WTC11 (cell line): ENCODE data around the gene SKIC8. TPM values are rescaled to one million over a fixed set of nuclear protein-coding genes. Genes with fewer than 3 reads are reported as not detected.
"Not testable (repeated sequence)": the region's sequence is repeated elsewhere in the genome, so short reads cannot be mapped to it uniquely, and the experiment has no call there.

Experiments
- ATAC-seq: fragments of 200-7000 bp; cut with Tn5 transposase; 2 replicates; pipeline ENCODE4 v1.10.0; 2021; ENCODE audit warnings: mild to moderate bottlenecking, moderate library complexity
- CTCF ChIA-PET: fragments of 300-600 bp; sonication (Branson Sonifier 250); formaldehyde crosslinking; loops from one replicate; lab custom pipeline; 2021; ENCODE audit warnings: antibody characterized with exemption; lab: Charles Lee
- POLR2A ChIA-PET: fragments of 350-600 bp; sonication (Branson Sonifier 250); formaldehyde crosslinking; loops from one replicate; lab custom pipeline; 2021; ENCODE audit warnings: antibody characterized with exemption; lab: Charles Lee
- DNase-seq: peaks from one replicate; pipeline ENCODE4 v3.0.0; 2021; ENCODE audit warnings: low spot score
- H3K27ac Mint-ChIP-seq: 2 replicates; pipeline ENCODE4 v1.8.0; 2021; ENCODE audit warnings: mixed read lengths
- H3K27me3 Mint-ChIP-seq: 2 replicates; pipeline ENCODE4 v1.8.0; 2021; ENCODE audit warnings: low read depth, mild to moderate bottlenecking, moderate library complexity, mixed read lengths
- H3K36me3 Mint-ChIP-seq: 2 replicates; pipeline ENCODE4 v1.8.0; 2021; ENCODE audit warnings: mixed read lengths
- H3K4me1 Mint-ChIP-seq: 2 replicates; pipeline ENCODE4 v1.8.0; 2022; ENCODE audit warnings: mixed read lengths
- H3K4me3 Mint-ChIP-seq: 2 replicates; pipeline ENCODE4 v1.8.0; 2021; ENCODE audit warnings: mild to moderate bottlenecking, moderate library complexity, mixed read lengths
- H3K9me3 Mint-ChIP-seq: 2 replicates; pipeline ENCODE4 v1.8.0; 2021; ENCODE audit warnings: mixed read lengths
- NR3C1 ChIP-seq: sonication (generic); formaldehyde crosslinking; conservative IDR thresholded peaks from 2 replicates; pipeline ENCODE4 v1.8.1; 2023; ENCODE audit warnings: low read depth, mild to moderate bottlenecking, missing genetic modification reagents
- SMAD3 ChIP-seq: sonication (generic); formaldehyde crosslinking; IDR thresholded peaks from 2 replicates; pipeline ENCODE4 v1.8.0; 2022; ENCODE audit warnings: missing genetic modification reagents, mild to moderate bottlenecking, borderline replicate concordance
- TEAD4 ChIP-seq: sonication (generic); formaldehyde crosslinking; IDR thresholded peaks from 2 replicates; pipeline ENCODE4 v1.8.0; 2022; ENCODE audit warnings: mild to moderate bottlenecking, missing genetic modification reagents
- total RNA-seq: library from RNA; stranded (reverse); gene quantifications from 3 replicates; pipeline ENCODE4 v1.2.3, GENCODE V29; 2021
- TF ChIP-seq, protein P1 (sequence below): sonication (generic); formaldehyde crosslinking; IDR thresholded peaks from 2 replicates; pipeline ENCODE4 v1.8.1; 2023; ENCODE audit warnings: mild to moderate bottlenecking, missing genetic modification reagents, moderate library complexity
- TF ChIP-seq, protein P2 (sequence below): sonication (generic); formaldehyde crosslinking; IDR thresholded peaks from 2 replicates; pipeline ENCODE4 v1.8.0; 2022; ENCODE audit warnings: mild to moderate bottlenecking, missing genetic modification reagents
- TF ChIP-seq, protein P3 (sequence below): sonication (generic); formaldehyde crosslinking; IDR thresholded peaks from 2 replicates; pipeline ENCODE4 v1.8.1; 2022; ENCODE audit warnings: mild to moderate bottlenecking, moderate library complexity, missing genetic modification reagents
- TF ChIP-seq, protein P4 (sequence below): fragments of 250-450 bp; sonication (Bioruptor Pico); conservative IDR thresholded peaks from 2 replicates; pipeline ENCODE4 v1.9.0; 2021; ENCODE audit warnings: mild to moderate bottlenecking
- TF ChIP-seq, protein P5 (sequence below): sonication (generic); formaldehyde crosslinking; IDR thresholded peaks from 2 replicates; pipeline ENCODE4 v1.8.0; 2022; ENCODE audit warnings: missing genetic modification reagents
- TF ChIP-seq, protein P6 (sequence below): fragments of 250-450 bp; sonication (Bioruptor Pico); IDR thresholded peaks from 2 replicates; pipeline ENCODE4 v2.1.2; 2022; ENCODE audit warnings: mild to moderate bottlenecking, moderate library complexity

Gene SKIC8
- total RNA-seq, 1 experiment from 2014 or later, result 55.6 TPM

DNA sequence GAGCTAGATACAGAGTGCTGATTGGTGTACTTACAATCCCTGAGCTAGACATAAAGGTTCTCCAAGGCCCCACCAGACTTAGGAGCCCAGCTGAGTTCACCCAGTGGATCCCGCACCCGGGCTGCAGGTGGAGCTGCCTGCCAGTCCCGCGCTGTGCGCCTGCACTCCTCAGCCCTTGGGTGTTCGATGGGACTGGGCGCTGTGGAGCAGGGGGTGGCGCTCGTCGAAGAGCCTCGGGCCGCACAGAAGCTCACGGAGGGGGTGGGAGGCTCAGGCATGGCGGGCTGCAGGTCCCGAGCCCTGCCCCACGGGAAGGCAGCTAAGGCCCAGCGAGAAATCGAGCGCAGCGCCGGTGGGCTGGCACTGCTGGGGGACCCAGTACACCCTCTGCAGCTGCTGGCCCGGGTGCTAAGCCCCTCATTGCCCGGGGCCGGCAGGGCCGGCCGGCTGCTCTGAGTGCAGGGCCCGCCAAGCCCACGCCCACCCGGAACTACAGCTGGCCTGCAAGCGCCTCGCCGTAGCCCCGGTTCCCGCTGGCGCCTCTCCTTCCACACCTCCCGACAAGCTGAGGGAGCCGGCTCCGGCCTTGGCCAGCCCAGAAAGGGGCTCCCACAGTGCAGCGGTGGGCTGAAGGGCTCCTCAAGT, 53.3 kb downstream of the SKIC8 start:
- H3K27ac Mint-ChIP-seq, H3K27me3 Mint-ChIP-seq, H3K36me3 Mint-ChIP-seq, H3K4me3 Mint-ChIP-seq, ATAC-seq, POLR2A ChIA-PET, DNase-seq: not testable (repeated sequence)
- Mint-ChIP-seq H3K4me1 (peaks cover 22% of the 10 kb centered on the region), H3K9me3 (peaks cover 13% of the 10 kb centered on the region)
- CTCF ChIA-PET, result interaction anchor here (0.6 to 2.3 kb wide), 5 partner anchors 19 to 138 kb away, joined by 3 to 8 read pairs (median 4); no protein-coding TSS in a partner anchor

DNA sequence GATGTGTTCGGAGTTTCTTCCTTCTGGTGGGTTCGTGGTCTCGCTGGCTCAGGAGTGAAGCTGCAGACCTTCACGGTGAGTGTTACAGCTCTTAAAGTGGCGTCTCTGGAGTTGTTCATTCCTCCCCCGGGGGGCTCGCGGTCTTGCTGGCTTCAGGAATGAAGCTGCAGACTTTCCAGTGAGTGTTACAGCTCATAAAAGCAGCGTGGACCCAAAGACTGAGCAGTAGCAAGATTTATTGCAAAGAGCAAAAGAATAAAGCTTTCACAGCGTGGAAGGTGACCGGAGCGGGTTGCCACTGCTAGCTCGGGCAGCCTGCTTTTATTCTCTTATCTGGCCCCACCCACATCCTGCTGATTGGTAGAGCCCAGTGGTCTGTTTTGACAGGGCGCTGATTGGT, 54.0 kb downstream of the SKIC8 start:
- peaks cover 13% of the 10 kb centered on the region for H3K9me3 Mint-ChIP-seq
- H3K36me3 Mint-ChIP-seq, DNase-seq, H3K4me3 Mint-ChIP-seq, H3K27me3 Mint-ChIP-seq, POLR2A ChIA-PET, H3K27ac Mint-ChIP-seq, ATAC-seq: not testable (repeated sequence)
- H3K4me1 Mint-ChIP-seq, result peaks cover 24% of the 10 kb centered on the region
- CTCF ChIA-PET, result interaction anchor here (0.7 to 2.3 kb wide), 4 partner anchors 20 to 137 kb away, joined by 3 to 8 read pairs (median 4); no protein-coding TSS in a partner anchor

DNA sequence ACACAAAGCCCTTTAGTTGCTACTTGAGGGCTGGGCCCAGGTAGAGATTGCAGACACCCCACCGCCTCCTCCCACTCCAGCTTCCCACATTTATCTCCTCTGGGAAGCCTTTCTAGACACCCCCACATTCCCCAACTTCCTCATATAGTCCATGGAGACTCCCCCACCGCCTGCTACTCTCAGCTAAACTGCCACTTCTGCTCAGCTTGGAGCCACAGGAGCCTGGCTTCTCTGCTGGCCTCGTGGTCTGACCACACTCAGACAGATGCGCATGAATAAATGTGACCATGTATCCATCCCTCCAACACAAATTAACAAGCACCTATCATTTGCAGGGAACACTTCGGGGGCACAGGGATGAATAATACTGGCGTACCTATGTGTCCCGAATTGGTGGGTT, 54.5 kb downstream of the SKIC8 start:
- POLR2A ChIA-PET, result no interaction called here
- Mint-ChIP-seq H3K36me3 (peaks cover 5% of the 10 kb centered on the region), H3K4me1 (peaks cover 27% of the 10 kb centered on the region), H3K9me3 (peaks cover 13% of the 10 kb centered on the region), H3K27me3 (peaks cover 3% of the 10 kb centered on the region), H3K27ac (no peak overlapping the region), H3K4me3 (no peak overlapping the region)
- DNase-seq, result no peak
- CTCF ChIA-PET, result interaction anchor here (1.6 to 2.3 kb wide), 2 partner anchors 132 to 137 kb away, joined by 4 to 8 read pairs; no protein-coding TSS in a partner anchor
- TF ChIP-seq, protein P1, sequence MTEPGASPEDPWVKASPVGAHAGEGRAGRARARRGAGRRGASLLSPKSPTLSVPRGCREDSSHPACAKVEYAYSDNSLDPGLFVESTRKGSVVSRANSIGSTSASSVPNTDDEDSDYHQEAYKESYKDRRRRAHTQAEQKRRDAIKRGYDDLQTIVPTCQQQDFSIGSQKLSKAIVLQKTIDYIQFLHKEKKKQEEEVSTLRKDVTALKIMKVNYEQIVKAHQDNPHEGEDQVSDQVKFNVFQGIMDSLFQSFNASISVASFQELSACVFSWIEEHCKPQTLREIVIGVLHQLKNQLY (CRISPR knock-in tag), result no peak
- TF ChIP-seq, protein P2, sequence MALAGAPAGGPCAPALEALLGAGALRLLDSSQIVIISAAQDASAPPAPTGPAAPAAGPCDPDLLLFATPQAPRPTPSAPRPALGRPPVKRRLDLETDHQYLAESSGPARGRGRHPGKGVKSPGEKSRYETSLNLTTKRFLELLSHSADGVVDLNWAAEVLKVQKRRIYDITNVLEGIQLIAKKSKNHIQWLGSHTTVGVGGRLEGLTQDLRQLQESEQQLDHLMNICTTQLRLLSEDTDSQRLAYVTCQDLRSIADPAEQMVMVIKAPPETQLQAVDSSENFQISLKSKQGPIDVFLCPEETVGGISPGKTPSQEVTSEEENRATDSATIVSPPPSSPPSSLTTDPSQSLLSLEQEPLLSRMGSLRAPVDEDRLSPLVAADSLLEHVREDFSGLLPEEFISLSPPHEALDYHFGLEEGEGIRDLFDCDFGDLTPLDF (CRISPR knock-in tag), result no peak
- TF ChIP-seq, protein P3, sequence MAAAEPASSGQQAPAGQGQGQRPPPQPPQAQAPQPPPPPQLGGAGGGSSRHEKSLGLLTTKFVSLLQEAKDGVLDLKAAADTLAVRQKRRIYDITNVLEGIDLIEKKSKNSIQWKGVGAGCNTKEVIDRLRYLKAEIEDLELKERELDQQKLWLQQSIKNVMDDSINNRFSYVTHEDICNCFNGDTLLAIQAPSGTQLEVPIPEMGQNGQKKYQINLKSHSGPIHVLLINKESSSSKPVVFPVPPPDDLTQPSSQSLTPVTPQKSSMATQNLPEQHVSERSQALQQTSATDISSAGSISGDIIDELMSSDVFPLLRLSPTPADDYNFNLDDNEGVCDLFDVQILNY, result no peak
- no peak for TF ChIP-seq NR3C1 (CRISPR knock-in tag)
- TF ChIP-seq, protein P4, sequence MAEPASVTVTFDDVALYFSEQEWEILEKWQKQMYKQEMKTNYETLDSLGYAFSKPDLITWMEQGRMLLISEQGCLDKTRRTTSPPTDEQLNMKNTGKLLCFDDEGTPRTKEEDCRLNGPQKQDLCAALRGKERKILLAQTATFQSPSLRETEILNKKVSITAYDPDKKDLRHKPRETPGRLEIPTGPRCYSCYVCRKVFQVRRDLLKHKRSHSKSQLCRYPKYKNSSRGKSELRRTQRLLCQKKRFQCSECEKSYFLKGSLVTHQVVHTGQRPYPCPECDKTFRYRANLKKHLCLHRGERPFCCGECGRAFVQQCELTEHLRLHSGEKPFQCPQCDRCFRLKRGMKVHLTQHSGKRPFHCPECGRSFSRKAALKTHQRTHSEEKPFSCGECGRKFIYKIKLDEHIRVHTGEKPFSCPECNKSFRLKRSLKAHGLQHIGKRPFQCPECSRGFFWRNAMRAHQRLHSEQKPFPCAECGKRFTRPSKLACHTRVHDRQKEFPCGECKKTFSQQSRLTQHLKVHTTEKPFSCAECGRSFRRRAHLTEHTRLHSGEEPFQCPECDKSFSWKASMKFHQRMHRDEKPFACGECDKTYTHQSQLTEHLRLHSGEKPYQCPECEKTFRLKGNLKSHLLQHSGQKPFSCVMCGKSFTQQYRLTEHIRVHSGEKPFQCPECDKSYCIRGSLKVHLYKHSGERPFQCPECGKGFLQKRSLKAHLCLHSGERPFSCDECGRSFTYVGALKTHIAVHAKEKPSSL (CRISPR knock-in tag), result no peak
- TF ChIP-seq TEAD4, result no peak
- TF ChIP-seq, protein P5, sequence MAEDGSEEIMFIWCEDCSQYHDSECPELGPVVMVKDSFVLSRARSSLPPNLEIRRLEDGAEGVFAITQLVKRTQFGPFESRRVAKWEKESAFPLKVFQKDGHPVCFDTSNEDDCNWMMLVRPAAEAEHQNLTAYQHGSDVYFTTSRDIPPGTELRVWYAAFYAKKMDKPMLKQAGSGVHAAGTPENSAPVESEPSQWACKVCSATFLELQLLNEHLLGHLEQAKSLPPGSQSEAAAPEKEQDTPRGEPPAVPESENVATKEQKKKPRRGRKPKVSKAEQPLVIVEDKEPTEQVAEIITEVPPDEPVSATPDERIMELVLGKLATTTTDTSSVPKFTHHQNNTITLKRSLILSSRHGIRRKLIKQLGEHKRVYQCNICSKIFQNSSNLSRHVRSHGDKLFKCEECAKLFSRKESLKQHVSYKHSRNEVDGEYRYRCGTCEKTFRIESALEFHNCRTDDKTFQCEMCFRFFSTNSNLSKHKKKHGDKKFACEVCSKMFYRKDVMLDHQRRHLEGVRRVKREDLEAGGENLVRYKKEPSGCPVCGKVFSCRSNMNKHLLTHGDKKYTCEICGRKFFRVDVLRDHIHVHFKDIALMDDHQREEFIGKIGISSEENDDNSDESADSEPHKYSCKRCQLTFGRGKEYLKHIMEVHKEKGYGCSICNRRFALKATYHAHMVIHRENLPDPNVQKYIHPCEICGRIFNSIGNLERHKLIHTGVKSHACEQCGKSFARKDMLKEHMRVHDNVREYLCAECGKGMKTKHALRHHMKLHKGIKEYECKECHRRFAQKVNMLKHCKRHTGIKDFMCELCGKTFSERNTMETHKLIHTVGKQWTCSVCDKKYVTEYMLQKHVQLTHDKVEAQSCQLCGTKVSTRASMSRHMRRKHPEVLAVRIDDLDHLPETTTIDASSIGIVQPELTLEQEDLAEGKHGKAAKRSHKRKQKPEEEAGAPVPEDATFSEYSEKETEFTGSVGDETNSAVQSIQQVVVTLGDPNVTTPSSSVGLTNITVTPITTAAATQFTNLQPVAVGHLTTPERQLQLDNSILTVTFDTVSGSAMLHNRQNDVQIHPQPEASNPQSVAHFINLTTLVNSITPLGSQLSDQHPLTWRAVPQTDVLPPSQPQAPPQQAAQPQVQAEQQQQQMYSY (CRISPR knock-in tag), result no peak
- no peak for TF ChIP-seq SMAD3
- TF ChIP-seq, protein P6, sequence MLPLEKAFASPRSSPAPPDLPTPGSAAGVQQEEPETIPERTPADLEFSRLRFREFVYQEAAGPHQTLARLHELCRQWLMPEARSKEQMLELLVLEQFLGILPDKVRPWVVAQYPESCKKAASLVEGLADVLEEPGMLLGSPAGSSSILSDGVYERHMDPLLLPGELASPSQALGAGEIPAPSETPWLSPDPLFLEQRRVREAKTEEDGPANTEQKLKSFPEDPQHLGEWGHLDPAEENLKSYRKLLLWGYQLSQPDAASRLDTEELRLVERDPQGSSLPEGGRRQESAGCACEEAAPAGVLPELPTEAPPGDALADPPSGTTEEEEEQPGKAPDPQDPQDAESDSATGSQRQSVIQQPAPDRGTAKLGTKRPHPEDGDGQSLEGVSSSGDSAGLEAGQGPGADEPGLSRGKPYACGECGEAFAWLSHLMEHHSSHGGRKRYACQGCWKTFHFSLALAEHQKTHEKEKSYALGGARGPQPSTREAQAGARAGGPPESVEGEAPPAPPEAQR (CRISPR knock-in tag), result no peak
- ATAC-seq, result no peak
